ENCODE data around the gene UBL4B.

Gene UBL4B

DNA sequence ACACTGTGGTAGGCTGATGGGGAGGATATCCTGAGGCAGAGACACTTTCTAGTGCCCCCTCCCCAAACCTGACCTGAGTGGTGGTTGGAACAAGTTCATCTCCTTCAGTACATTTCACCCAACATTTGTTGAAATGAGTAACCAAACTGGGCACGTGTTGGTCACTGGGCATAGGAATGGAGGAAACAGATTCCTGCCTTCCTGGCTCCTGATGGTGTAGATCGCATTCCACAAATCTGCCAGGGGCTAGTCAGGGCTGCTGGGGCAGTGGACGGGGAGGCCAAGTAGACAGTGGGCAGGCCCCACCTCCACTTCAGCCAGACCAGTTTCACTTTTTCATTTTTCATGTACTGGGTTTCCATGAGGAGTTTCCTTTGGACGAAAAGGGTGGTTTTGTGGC, 25.3 kb upstream of the UBL4B start:
- no peak for DNase-seq

DNA sequence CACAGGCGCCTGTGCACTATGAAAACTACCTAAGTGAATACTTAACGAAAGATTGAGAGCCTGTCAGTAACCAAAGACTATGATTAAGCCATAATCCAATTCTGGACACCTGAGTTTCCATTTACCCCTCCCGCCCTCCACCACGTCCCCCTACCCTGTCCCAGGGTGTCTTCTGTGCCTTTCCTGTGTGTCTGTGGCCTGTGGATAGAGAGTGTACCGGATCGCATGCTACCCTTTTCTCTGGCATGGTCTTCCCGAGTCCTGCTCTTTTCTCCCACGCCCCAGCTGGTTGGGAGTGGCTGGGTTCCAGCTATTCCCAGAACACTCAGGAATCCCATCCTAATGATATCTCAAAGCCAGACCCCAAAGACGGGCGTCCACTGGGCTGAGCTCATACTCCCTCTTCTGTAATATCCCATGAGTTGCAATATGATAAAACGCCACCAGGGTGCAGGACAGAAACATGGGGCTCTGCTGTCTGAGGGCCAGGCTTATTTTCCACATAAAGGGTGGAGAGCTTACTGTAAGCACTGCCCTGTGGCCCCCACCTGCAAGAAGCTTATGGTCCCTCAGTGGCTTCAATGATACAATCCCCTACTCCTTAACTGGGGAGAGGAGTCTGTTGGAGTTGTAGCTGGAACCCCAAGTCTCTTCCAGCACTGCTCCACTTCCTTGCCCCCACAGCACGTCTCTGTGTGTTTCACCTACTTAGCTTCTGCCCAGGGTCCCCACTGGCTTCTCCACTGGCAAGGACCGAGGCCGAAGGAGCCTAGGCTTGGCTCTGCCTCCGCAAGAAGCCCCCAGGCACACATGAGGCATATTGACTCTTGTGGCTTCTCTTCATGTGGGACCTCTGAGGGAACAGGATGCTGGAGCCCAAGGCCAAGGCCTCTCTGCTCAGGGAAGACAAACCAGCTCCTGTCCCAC, 24.2 kb upstream of the UBL4B start:
- peak; percentile 41 for DNase-seq

DNA sequence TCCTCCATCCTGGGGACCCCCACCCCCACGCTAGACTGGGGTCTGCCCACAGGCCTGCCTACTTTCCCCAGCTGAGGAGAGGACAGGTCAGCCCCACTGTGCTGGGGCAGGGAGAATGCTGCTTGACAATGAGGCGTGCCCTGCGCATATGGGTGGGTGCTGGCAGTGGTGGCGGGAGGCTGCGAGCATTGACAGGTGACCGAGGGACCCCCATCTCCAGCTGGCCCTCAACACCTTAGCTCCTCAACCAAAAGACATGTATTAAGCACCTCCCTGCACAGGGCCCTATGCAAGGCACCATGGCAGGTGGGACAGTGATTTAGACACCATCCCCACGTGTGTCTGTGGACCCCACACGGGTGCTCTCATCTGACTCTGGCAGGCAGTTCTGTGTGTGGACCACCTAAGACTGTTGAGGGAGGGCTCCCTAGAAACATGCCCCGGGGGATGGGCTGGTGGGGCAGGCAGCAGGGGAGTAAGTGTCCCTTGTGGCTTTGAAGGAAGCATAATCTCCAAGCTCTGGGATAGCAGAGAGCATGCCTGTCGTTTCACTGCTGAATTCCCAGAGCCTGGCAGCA, 23.4 kb upstream of the UBL4B start:
- DNase-seq, result no peak

DNA sequence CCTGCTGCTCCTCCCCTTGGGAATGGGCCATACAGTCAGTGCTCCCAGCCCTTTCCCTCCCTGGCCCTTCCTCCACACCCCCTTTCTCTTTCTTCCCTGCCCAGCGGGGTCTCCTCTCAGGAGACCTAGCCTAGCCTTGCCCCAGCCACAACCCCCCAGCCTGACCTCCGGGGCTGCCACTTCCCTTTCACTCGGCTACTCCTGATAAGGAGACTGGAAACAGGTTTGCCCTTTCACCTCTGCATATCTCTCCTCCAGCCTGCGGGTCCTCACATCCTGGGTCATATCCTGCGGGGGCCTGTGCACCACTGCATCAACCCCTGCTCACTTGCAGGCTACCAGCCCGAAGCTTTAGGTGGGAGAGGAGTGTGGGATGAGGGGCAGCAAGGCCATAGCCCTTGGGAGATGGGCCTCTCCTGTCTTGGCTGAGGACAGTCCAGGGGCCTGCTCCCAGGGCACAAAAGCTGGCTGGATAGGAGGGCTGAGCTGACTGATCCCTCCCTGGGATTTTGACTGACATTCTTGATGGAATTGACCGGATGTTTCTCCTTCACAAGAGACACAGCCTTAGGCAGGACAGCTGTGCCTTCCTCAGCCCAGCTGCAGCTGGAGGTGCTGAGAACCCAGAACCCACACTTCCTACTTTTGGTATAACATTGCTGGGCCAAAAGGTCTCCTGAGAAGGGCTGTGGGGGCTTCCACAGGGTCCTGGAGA, 22.5 kb upstream of the UBL4B start:
- DNase-seq, result no peak

DNA sequence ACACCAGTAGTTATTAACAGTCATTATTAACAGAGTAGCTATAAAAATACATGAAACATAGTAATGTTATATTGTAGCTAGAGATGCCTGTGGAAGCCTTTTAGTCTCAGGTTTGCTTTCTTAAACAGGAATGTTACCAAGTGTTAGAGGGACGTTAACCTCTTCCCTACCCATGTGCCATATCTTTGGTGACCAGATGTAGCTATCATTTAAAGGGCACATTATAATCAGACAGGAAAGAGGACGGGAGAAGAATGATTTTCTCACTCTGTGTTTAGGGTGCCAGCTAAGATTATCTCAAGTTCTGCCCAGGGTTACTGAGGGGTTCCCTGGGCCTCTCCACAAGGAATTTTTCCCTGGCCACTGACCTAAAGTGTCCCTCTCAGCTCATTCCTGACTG, 20.9 kb upstream of the UBL4B start:
- DNase-seq, result no peak

DNA sequence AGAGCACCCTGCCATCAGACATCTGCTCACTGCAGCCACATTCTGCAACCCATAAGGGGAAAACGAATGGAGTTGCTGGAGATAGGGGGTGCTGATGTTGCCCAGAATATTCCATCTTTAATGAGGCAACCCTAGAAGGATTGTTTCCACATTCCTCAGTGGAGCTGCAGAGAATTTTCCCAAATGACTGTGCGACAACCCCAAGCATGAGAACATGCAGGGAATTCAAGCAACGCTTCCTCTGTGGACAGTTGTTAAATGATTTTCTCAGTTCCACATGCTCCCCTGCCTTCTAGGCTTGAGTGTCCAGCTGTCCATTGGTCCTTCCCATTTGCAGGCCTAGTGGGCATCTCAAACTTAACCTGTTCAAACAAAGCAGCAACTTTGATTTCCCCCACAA, 20.5 kb upstream of the UBL4B start:
- DNase-seq, result no peak

DNA sequence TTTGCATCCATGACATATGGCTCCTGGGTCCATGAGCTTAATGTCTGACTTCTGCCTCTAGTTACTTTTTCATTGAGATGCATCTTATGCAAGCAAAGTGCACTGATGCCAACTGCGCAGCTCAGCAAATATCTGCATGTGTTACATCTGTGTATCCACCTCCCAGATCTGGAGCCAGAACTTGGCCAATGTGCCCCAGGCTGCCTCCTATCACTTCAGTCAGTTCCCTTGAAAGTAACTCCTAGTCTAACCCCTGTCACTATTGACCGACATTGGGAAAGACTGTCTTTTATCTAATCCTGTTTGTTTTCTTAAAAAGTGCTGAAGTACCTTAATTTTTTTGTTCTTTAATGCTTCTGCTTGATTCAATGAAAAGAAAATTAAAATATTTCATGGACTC, 19.3 kb upstream of the UBL4B start:
- no peak for DNase-seq

DNA sequence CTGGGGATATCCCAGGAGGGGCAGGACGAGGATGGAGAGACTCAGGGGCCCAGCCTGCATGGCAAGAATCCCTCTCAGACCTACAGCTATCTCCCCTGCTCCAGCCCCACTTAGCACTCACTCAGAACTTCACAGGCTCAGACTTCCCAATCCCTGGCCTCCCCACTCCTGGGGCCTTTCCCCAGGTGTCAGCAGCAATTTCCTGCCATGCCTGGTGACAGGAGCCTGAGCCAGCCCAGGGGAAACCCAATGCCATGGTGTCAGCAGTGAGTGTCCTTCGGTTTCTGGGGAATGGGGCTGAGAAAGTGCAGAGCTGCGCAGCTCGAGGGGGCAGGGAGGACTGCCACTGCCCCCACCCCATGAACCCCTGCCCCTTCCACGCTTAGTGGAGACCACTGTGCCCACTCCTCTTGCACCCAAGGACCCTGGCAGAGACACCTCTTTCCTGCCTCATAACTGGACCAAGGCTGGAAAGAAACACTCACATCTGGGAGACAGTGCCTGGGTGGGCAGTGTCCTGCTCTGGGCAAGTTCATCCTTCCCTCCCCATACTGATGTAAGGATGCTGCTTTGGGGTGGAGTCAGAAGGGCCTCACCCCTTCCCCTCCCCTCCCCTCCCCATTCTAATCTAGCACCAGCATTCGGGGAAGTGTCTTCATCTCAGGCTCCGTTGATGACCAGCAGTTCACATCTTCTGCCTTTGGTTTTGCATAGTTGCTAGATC, 17.1 kb upstream of the UBL4B start:
- no peak for DNase-seq

DNA sequence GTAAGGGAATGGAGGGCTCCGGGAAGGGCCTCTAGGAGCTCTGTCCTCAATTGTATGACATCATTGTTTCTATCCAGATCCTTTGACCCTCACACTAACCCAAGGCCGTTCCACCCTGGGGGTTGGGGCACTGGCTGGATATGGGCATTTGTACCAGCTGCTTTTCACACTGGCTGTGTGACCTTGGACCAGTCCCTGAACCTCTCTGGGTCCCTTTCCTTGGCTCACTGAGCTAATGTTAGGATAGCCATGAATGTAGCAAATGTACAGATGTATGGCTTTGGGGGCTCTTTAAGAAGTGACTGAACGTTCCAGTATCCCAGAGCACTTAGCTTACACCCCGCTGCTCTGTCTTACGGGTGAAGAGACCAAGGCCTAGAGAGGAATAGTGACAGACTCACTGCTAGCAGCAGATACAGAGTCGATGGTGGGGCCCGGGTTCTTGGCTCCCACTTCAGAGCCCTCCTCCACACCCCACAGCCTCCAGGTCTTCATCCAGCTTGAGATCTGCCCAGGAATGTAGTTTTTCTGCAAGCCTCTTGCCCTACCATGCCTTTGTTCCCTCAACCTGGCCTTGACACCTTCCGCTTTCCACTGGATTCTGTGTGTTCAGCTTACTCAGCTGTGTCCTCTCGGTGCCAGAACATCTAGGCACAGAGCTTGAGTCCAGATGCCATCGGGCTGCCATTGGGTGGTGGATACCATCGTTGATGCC, 14.6 kb upstream of the UBL4B start:
- no peak for DNase-seq

DNA sequence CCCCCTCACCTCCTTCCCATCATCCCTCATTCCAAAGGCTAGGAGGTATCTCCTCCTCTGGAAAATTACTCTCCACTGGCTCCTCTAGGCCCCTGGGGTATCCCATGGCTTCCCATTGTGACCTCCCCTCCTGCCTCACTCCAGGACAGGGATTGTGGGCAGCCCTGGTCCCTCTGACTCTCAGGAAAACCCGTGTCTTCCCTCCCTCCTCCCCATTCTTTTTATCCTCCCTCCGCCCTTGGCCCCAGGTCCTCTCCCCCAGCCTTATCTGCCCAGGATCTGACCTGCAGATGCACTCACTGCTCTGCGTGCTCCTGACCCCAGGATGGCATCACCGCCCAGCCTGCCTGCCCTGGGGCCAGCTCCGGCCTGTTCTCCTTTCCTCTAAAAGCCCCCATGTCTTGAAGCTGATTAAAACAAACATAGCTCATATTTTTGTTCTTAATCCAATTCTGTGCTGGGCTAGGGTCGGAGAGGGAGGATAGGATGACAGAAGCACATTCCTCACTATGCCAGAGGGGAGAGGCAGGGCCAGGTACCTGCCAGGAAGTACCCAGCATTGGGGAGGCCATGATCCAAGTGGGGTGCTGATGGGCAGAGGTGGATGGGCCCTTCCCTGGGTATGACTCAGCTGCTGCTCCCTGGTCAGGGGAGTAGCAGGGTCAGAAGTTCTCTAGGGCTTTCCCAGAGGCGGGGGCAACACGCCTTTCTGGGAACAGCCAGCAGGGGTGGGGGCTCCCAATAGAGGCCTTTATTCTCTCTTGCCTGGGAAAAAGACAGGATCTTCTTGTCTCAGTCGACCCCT, 13.8 kb upstream of the UBL4B start:
- no peak for DNase-seq

DNA sequence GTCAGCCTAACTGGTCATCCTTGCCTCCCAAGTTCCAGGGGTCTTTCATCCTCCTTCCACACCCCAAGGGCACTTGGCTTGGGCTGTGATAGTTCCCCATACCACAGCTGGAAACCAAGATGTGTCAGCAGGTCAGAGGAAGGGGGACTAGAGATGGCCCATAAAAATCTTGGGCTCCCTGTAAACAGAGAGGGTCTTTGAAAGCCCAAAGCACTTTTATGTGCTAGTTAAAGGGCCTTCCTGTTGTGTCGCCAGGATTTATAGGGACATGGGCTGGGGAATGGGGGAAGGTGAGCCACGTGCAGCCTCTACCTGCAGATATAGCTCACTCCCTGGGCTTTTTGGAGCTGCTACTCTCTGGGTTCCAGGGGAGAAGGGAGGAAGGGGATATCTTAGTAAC, 11.9 kb upstream of the UBL4B start:
- DNase-seq, result no peak

DNA sequence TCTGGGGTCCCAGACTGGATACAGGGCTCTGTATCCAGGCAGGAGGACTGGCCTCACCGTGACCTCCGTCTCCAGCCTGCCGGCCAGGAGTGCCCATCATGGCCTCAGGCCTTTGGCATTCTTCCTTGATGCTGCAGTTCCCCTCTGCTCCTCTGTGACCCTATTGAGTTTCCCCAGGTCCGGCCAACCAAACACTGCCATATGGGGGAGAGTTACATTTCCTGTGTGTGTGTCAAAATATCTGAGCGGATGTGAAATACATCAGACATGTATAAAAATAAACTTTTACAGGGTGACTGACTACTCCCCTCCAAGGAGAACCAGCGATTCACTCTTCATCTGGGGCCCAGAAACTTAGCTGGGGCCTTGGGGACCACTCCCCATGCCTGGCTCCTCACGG, 10.2 kb upstream of the UBL4B start:
- DNase-seq, result no peak

DNA sequence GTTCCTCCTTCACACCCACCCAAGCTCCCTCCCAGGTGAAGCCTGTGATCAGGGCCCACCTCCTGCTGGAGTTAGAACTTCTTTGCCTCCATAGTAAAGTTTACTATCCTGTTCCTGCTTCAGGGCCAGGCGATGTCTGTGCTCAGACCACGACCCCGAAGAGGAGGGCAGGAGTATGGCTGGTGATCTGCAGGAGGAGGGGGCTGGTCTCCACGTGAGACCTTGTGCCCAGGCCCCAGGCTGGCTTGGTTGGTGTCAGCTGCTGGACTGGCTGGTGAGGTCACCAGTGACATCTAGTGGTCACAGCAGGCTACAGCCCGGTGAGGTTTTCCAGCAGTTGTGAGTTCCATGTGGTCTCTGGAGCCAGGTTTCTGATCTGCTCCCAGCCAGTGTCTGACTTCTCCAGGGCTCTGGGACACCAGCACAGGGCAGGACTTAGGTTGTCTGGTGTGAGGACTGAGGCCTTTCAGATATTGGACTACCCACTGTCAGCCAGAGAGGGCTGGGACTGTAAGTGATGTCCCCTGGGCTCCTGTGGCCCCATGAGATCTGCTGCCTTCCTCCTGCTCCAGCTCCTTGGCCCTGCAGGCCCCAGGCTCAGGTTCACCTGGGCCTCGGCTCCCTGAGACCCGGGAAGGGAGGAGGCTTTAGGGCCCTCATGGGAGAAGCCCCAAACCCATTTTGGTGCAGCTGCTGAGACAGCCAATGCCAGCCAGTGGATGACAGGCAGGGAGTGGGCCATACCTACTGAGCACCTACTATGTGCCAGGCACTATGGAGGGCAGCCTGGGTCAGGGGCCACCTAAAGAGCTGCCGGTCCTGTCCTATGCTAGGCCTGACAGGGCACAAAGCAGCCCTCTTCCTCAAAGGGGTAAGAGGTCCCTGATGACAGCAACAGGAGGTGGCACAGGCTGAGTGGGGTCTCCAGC, 6.0 kb upstream of the UBL4B start:
- peak; percentile 27 for DNase-seq

DNA sequence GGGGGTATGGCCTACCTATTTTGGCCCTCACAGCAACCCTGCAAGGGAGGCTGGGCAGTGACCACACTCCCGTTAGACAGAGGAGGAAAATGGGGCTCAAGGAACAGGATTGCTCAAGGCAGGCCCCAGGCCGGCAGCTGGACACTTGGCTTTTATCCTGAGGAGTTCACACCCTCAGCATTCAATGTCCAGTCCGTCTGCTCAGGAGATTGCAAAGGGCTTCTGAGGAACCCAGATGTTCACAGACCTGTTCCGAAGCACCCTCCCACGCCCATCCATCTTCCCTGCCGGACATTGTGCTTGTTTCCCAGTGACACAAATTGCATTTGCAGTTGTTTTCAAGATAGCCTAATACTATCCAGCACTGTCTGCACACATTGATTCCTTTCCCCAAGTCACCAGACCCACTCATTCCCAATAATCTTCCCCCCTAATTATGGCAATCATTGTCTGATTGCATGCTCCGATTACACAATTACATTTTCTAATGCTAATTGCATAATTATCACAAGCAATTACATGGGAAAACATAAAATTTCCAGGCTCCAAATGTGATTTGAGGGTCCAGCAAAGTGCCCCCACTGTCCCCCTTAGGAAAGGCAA, 4.3 kb upstream of the UBL4B start:
- no peak for DNase-seq

DNA sequence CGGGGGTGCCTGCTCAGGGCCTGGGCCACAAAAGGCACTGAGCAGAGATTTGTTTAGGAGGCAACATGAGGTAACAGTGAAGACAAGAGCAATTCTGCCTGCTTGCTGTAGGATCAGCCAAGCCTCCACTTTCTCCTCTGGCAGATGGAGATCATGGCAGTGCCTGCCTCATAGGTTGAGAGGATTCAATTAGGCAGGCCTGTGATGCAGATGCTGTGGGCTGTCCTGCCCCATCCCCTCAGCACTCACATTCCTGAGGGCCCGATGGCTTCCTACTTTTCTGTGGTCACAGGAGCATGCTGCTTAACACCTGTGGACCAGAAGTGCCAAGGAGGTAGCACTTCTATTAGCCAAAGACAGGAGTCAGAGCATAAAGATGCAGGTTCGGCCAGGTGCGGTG, 1.2 kb upstream of the UBL4B start:
- DNase-seq, result no peak

DNA sequence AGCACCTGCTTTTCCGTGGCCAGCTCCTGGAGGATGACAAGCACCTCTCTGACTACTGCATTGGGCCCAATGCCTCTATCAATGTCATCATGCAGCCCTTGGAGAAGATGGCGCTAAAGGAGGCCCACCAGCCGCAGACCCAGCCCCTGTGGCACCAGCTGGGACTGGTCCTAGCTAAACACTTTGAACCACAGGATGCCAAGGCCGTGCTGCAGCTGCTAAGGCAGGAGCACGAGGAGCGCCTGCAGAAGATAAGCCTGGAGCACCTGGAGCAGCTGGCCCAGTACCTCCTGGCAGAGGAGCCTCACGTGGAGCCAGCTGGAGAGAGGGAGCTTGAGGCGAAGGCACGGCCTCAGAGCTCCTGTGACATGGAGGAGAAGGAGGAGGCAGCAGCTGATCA, 413 bp downstream of the UBL4B start:
- DNase-seq, result no peak

DNA sequence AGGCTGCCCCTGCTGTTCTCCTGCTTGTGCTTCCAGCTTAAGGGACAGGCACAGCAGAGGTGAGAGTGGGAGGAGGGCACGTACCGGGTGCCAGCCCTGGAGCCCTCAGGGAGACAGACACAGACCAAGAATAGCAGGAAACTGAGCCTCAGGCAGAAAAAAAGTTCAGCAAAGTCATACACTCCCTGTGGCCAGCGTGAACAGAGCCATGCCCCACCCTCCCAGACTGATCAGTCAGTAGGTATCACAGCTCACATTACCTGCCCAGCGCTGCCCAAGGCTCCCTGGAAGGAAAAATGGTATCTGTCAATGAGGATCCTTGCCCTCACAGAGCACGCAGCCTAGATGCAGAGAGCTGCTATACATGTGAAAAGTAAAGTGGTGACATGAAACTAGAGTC, 1.3 kb downstream of the UBL4B start:
- no peak for DNase-seq

DNA sequence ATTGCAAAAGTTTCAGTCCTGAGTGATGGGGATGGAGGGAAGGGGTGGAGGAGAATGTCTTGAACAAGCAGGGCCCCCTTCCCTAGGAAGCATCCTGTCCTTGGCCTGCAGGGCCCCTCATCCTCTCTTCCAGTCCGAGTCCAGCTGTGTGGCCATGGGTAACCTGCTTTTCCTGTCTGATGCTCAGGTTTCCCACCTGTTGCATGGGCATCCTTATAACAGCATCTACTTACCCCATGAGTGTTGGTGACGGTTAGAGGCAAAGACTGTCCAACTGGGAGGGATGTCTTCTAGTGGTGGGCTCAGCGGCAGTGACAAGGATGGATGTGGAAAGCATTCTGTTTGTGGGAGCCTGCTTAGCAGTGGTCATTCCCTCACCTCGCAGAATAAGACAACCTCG, 1.9 kb downstream of the UBL4B start:
- no peak for DNase-seq

DNA sequence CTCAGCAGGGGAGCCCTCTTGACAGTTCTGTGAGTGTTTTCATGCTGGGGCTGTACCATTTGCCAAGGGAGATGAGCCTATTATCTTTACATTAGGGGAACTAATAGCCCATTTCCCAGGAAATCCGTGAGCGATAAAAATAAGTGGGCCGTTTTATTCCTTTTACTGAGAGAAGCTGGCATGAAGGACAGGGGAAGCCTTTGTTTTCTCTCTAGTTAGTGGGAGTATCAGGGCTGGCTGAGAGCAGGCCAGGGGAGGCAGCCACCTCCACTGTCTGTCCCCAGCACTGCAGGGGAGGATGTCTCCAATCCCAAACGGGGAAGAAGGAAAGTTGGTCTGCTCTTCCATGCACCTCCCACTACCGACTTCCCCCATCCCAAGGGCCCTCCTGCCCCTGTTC, 2.5 kb downstream of the UBL4B start:
- no peak for DNase-seq

Measured in activated T-cell treated with anti-CD3 and anti-CD28 coated beads for 4 hours (primary cell).